Heart left ventricle (tissue), 16 donors: ENCODE results near the gene NLRC5. TPM values are rescaled to one million over a fixed set of nuclear protein-coding genes. Genes with fewer than 3 reads are reported as not detected.
A peak's percentile ranks its signal among the peaks of the same experiment; 100 is the strongest.

Experiments
- ATAC-seq, 4 donors: fragments of 200-7000 bp; cut with Tn5 transposase; one replicate each; pipeline ENCODE4 v1.9.1; 2020 to 2022; ENCODE audit warnings: moderate library complexity in 4 of 4, mild to moderate bottlenecking in 3 of 4, moderate number of reproducible peaks in 1 of 4
- DNase-seq, 5 donors: peaks; one replicate each; pipeline ENCODE4 v3.0.0-alpha.2; 2020
- H3K27ac ChIP-seq, 12 donors: fragments of 200-600 bp; sonication (generic) in 4 of 12; one replicate each; pipeline versions ENCODE4 v1.5.0 to v1.8.0; 2016 to 2022; ENCODE audit warnings: mild to moderate bottlenecking in 2 of 12
- H3K27me3 ChIP-seq, 9 donors: fragments of 200-600 bp; sonication (generic) in 2 of 9; one replicate each; pipeline versions ENCODE4 v1.5.1 to v1.8.0; 2016 to 2022; ENCODE audit warnings: mild to moderate bottlenecking in 3 of 9
- H3K36me3 ChIP-seq, 9 donors: fragments of 200-600 bp; sonication (generic) in 2 of 9; one replicate each; pipeline versions ENCODE4 v1.5.0 to v1.8.0; 2018 to 2022; ENCODE audit warnings: mild to moderate bottlenecking in 2 of 9
- H3K4me1 ChIP-seq, 12 donors: fragments of 200-600 bp; sonication (generic) in 4 of 12; one replicate each; pipeline versions ENCODE4 v1.5.0 to v1.8.0; 2016 to 2022; ENCODE audit warnings: mild to moderate bottlenecking in 3 of 12
- H3K4me3 ChIP-seq, 12 donors: fragments of 200-600 bp; sonication (generic) in 4 of 12; one replicate each; pipeline versions ENCODE4 v1.5.0 to v1.8.0; 2017 to 2022; ENCODE audit warnings: mild to moderate bottlenecking in 9 of 12, moderate library complexity in 4 of 12
- H3K9me3 ChIP-seq, 12 donors: fragments of 200-600 bp; sonication (generic) in 4 of 12; one replicate each; pipeline versions ENCODE4 v1.5.0 to v1.8.0; 2016 to 2022; ENCODE audit warnings: mild to moderate bottlenecking in 1 of 12
- POLR2A ChIP-seq, 2 donors: fragments of 450-650 bp; IDR thresholded peaks; one replicate each; pipeline ENCODE4 v1.6.1; 2017; ENCODE audit warnings: antibody characterized with exemption in 2 of 2, mild to moderate bottlenecking in 2 of 2, moderate library complexity in 2 of 2
- WGBS, 4 donors: extraction: QIAGEN DNeasy Blood & Tissue Kit in 2 of 4; methylation state at CpG; one replicate each; pipeline versions ENCODE4 v1.1.5 to v1.1.7; 2013 to 2018; 5-methylcytosine and 5-hydroxymethylcytosine counted together
- intact Hi-C, 10 donors: fragments of 100-400 bp; cut with DNase I; formaldehyde crosslinking; loops; one replicate each; pipeline versions ENCODE4 v1.11.1 to v1.14.2; 2022
- polyA plus RNA-seq, 2 donors: library from polyadenylated mRNA; stranded (reverse); fragments of 200-250 nt; gene quantifications; one replicate each; pipeline ENCODE4 v1.2.3, GENCODE V29; 2013
- total RNA-seq, 9 donors: library from RNA; depleted of rRNA in 2 of 9; stranded (reverse); fragments of >200 nt in 2 of 9; fragmentation: NEBNext Ultra II Directional in 3 of 9; extraction: Animal tissue kit (Norgen Biotek cat#: 25700) in 3 of 9; gene quantifications; one replicate each; pipeline versions ENCODE4 v1.1.0 to v1.2.4, GENCODE V29; 2016 to 2023
- TF ChIP-seq, protein P1 (sequence below), 12 donors: fragments of 200-600 bp; sonication (generic) in 4 of 12; IDR thresholded peaks; one replicate each; pipeline versions ENCODE4 v1.5.0 to v1.8.0; 2018 to 2022; ENCODE audit warnings: antibody characterized with exemption in 12 of 12, mild to moderate bottlenecking in 5 of 12
- donor health status: ischemic (EF 13 %, LVEDD 7.1; RV severe dilation, severe dysfunction).
- donor health status: healthy with polysubstance abuse.
- donor health status: DM: no; HTN: yes; CAD: no.
- donor health status: DM: no; HTN: no; CAD: no.
- donor health status: ischemic (EF 25% LVEDD 6.9; RV normal size, moderate dysfunction).
- donor health status: ischemic (EF 25% LVEDD 5.7; RV mildly dilated, moderate dysfunction).
- donor health status: healthy.
- donor health status: DM: yes; HTN: yes; CAD: no.
- donor health status: ischemic (EF 35%, LVEDD 5.7; RV mildly dilated, moderate dysfunction).
- donor health status: nonischemic (EF 11% LVEDD 7.7; RV severe dilation, severe dysfunction).
- donor health status: DM: yes; HTN: yes; CAD: no.
- donor health status: PGD.
- donor health status: ischemic (EF 29% LVEDD 5.4; RV normal size, mild dysfunction).
- donor health status: nonischemic (EF 23%, LVEDD 6.1; RV moderate dilation, normal function).

The NLRC5 gene
- total and polyA plus RNA-seq, 11 donors: 5.8 to 98.6 (median 9.9) TPM

DNA sequence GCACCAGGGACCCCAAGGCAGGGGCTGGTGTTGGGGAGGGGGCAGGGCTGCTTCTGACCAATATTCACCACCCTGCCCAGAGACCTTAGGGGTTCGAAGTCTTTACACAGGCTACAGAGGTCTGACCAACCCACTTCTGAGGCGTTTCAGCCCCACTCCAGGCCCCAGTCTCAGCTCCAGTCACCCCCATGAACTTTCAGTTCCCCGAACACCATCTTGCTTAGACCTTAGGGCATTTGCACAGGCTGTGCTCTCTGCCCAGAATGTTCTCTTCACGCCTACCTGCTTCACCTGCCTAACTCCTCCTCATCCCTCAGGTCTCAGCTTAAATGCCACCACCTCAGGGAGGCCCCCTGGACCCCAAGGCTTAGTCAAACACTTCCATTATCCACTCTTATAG lies 77.3 kb downstream of the NLRC5 start:
- 85 to 95% (median 89%) methylated on average over 4 of the region's 4 CpGs for WGBS, 4 donors
- H3K27ac ChIP-seq: no peak overlapping the region
- H3K4me1 ChIP-seq: peaks cover 0 to 21% (median 5%) of the 10 kb centered on the region in 12 donors
- ATAC-seq (no peak), DNase-seq (no peak)
- H3K27me3 ChIP-seq: no peaks in the 10 kb centered on the region
- H3K9me3 ChIP-seq: no peaks in the 10 kb centered on the region
- no peak overlapping the region for H3K4me3 ChIP-seq
- peaks cover 0 to 67% (median 9%) of the 10 kb centered on the region in 9 donors for H3K36me3 ChIP-seq
- intact Hi-C loops: no loop called here
- TF ChIP-seq POLR2A (IDR thresholded peaks at IDR 0.05): no peak
- TF ChIP-seq, protein P1, sequence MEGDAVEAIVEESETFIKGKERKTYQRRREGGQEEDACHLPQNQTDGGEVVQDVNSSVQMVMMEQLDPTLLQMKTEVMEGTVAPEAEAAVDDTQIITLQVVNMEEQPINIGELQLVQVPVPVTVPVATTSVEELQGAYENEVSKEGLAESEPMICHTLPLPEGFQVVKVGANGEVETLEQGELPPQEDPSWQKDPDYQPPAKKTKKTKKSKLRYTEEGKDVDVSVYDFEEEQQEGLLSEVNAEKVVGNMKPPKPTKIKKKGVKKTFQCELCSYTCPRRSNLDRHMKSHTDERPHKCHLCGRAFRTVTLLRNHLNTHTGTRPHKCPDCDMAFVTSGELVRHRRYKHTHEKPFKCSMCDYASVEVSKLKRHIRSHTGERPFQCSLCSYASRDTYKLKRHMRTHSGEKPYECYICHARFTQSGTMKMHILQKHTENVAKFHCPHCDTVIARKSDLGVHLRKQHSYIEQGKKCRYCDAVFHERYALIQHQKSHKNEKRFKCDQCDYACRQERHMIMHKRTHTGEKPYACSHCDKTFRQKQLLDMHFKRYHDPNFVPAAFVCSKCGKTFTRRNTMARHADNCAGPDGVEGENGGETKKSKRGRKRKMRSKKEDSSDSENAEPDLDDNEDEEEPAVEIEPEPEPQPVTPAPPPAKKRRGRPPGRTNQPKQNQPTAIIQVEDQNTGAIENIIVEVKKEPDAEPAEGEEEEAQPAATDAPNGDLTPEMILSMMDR (IDR thresholded peaks at IDR 0.05): no peak

DNA sequence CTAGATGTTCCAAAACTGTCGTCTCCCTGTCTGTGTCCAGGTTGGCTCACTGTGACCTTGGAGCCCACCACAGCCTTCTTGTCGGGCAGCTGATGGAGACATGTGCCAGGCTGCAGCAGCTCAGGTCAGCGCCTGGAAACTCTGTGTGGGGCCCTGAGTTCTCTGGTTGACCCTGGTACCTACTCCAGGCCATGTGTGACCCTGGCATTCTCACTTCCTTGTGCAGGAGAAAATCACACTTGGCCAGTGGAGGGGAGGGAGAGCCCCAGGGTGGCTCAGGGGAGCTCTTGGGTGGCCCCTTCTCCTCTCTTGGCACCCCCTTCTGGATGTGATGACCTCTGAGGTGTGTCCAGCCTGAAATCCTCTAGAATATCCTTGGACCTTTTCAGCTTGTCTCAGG lies 78.0 kb downstream of the NLRC5 start:
- TF ChIP-seq, protein P1 (IDR thresholded peaks at IDR 0.05): no peak
- no peak for TF ChIP-seq POLR2A (IDR thresholded peaks at IDR 0.05)
- ATAC-seq: peak in 1 of 4 donors; percentile 18
- no peak for DNase-seq
- Histone ChIP-seq H3K4me1 (peaks cover 0 to 14% (median 0%) of the 10 kb centered on the region in 12 donors), H3K27me3 (no peaks in the 10 kb centered on the region), H3K9me3 (no peaks in the 10 kb centered on the region), H3K27ac (no peak overlapping the region), H3K4me3 (no peak overlapping the region), H3K36me3 (peaks cover 0 to 66% (median 9%) of the 10 kb centered on the region in 9 donors)
- 83 to 96% (median 95%) methylated on average over 2 to 3 of the region's 3 CpGs for WGBS, 4 donors
- intact Hi-C loops: no loop called here

DNA sequence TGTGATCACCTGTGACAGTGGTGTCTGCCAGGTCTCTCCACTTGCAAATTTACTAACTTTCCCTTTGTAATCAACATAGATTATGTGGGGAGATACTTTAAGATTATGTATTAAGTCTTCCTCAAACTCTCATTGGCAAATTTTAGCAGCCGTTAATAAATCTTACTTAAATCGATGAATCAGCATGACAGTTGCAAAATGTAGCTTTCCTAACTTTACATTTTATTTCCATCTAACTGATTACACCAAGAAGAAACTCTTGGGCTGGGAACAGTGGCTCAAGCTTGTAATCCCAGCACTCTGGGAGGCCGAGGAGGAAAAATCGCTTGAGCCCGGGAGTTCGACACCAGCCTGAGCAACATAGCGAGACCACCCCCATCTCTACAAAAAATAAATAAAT lies 79.7 kb downstream of the NLRC5 start:
- Histone ChIP-seq H3K4me1 (peaks cover 0 to 14% (median 0%) of the 10 kb centered on the region in 12 donors), H3K36me3 (peaks cover 0 to 71% (median 9%) of the 10 kb centered on the region in 9 donors), H3K9me3 (no peaks in the 10 kb centered on the region), H3K4me3 (no peak overlapping the region), H3K27me3 (no peaks in the 10 kb centered on the region), H3K27ac (no peak overlapping the region)
- 95 to 98% (median 95%) methylated on average over 7 of the region's 7 CpGs for WGBS, 4 donors
- ATAC-seq (no peak), DNase-seq (no peak)
- no peak for TF ChIP-seq POLR2A (IDR thresholded peaks at IDR 0.05)
- TF ChIP-seq, protein P1 (IDR thresholded peaks at IDR 0.05): no peak
- intact Hi-C loops: no loop called here

DNA sequence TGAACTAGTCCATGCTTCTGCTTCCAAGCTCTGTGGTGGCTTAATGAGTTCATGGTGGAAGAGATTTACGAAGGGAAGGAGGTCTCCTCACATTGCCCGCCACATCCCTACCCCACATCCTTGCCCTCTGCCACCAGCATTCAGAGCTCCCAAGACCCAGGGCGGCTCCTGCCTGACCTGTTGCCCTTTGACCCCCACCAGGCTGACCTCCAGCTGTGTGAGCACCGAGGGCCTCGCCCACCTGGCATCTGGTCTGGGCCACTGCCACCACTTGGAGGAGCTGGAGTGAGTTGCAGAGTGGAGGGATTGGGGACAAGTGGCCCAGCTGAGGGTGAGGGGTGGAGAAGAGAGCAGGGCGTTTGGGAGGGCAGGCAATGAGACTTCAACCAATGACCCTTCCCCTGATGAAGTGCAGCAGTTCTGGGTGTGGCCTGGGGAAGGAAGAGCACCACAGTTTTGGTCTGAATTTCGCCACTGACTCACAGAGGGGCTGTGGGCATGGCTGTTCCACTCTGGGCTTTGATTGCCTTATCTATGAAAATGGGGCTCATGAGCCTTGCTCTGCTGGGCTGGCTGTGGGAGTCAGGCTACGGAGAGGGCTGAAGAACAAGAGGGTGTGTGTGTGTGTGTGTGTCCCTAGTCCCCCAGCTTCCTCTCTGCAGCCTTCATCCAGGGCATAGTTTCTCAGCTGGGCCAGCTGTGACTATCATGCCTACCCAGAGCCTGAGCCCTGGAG lies 80.4 kb downstream of the NLRC5 start:
- WGBS, 4 donors: 84 to 94% (median 89%) methylated on average over 8 of the region's 8 CpGs
- peak in 1 of 5 donors; percentile 47 for DNase-seq
- Histone ChIP-seq H3K4me1 (peaks cover 0 to 14% (median 0%) of the 10 kb centered on the region in 12 donors), H3K27me3 (no peaks in the 10 kb centered on the region), H3K4me3 (no peak overlapping the region), H3K36me3 (peaks cover 0 to 79% (median 12%) of the 10 kb centered on the region in 9 donors), H3K27ac (no peak overlapping the region), H3K9me3 (no peaks in the 10 kb centered on the region)
- ATAC-seq: no peak
- TF ChIP-seq, protein P1 (IDR thresholded peaks at IDR 0.05): no peak
- no peak for TF ChIP-seq POLR2A (IDR thresholded peaks at IDR 0.05)
- intact Hi-C loops: no loop called here
